Gastrocnemius medialis (tissue), 4 donors: ENCODE data around the gene IGSF21. TPM values are rescaled to one million over a fixed set of nuclear protein-coding genes. Genes with fewer than 3 reads are reported as not detected.

ENCODE experiments used
- ATAC-seq, 2 donors: fragments of 150-250 bp; one replicate each; pipeline ENCODE4 v1.9.1; 2016
- DNase-seq, 2 donors: peaks; one replicate each; pipeline ENCODE4 v3.0.0-alpha.2; 2019
- H3K27ac ChIP-seq, 4 donors: fragments of 200-600 bp; sonication (generic); 1 replicate in 1 of 4; 2 replicates in 3 of 4; pipeline ENCODE4 v1.5.1; 2016 to 2018; ENCODE audit warnings: mild to moderate bottlenecking in 2 of 4, moderate library complexity in 1 of 4
- H3K27me3 ChIP-seq, 3 donors: fragments of 200-600 bp; sonication (generic) in 2 of 3; 1 replicate in 1 of 3; 2 replicates in 2 of 3; pipeline versions ENCODE4 v1.5.1 to v1.6.0; 2016 to 2019; ENCODE audit warnings: mild to moderate bottlenecking in 1 of 3, moderate library complexity in 1 of 3
- H3K36me3 ChIP-seq, 2 donors: fragments of 200-600 bp; sonication (generic) in 1 of 2; one replicate each; pipeline ENCODE4 v1.5.1; 2017 to 2018
- H3K4me1 ChIP-seq, 2 donors: fragments of 200-600 bp; sonication (generic) in 1 of 2; one replicate each; pipeline ENCODE4 v1.5.1; 2016 to 2017; ENCODE audit warnings: mild to moderate bottlenecking in 2 of 2
- H3K4me3 ChIP-seq, 4 donors: fragments of 200-600 bp; sonication (generic) in 3 of 4; 1 replicate in 1 of 4; 2 replicates in 3 of 4; pipeline ENCODE4 v1.5.1; 2016 to 2019; ENCODE audit warnings: mild to moderate bottlenecking in 2 of 4
- H3K9me3 ChIP-seq, 3 donors: fragments of 200-600 bp; sonication (generic) in 2 of 3; 1 replicate in 1 of 3; 2 replicates in 2 of 3; pipeline ENCODE4 v1.5.1; 2016 to 2019
- CTCF ChIP-seq, 5 experiments: fragments of 450-650 bp in 3 of 5; fragments of 200-600 bp in 2 of 5; sonication (generic) in 2 of 5; IDR thresholded peaks in 4 of 5; conservative IDR thresholded peaks in 1 of 5; 1 replicate in 4 of 5; 2 replicates in 1 of 5; pipeline ENCODE4 v1.5.1; 2016 to 2019; ENCODE audit warnings: antibody characterized with exemption in 5 of 5, mild to moderate bottlenecking in 3 of 5, moderate library complexity in 3 of 5
- POLR2A ChIP-seq, 2 donors: fragments of 450-650 bp; IDR thresholded peaks; one replicate each; pipeline ENCODE4 v1.6.1; 2017; ENCODE audit warnings: antibody characterized with exemption in 2 of 2, mild to moderate bottlenecking in 2 of 2, moderate library complexity in 2 of 2
- in situ Hi-C, 4 donors: fragments of 200-750 bp; cut with MboI; loops; one replicate each; pipeline versions ENCODE4 v1.15.0 to v1.8.0; 2017; ENCODE audit warnings: low sequenced_read_pairs in 4 of 4
- intact Hi-C: fragments of 100-400 bp; cut with DNase I; formaldehyde crosslinking; loops from one replicate; pipeline ENCODE4 v1.15.1; 2023; ENCODE audit warnings: low total_unique reads
- total RNA-seq, 4 donors: library from RNA; depleted of rRNA; stranded (reverse); fragments of >200 nt; gene quantifications; one replicate each; pipeline versions ENCODE4 v1.1.0 to v1.2.3, GENCODE V29; 2016

Gene IGSF21
- total RNA-seq, 4 donors from 2014 or later, result 0.32 to 0.66 (median 0.53) TPM

GRCh38 chr1:18347559-18347958 is 240.0 kb downstream of the IGSF21 start:
- TF ChIP-seq POLR2A (IDR thresholded peaks at IDR 0.05) (no peak), CTCF (IDR thresholded peaks at IDR 0.05 in 4 of 5, conservative IDR thresholded peaks at IDR 0.05 in 1 of 5) (no peak)
- Histone ChIP-seq H3K4me1 (no peaks in the 10 kb centered on the region), H3K36me3 (no peaks in the 10 kb centered on the region), H3K9me3 (no peaks in the 10 kb centered on the region), H3K27ac (no peak overlapping the region), H3K27me3 (peaks cover 0 to 18% (median 5%) of the 10 kb centered on the region in 3 donors), H3K4me3 (no peak overlapping the region)
- intact Hi-C loops (no loop called here), in situ Hi-C loops (no loop called here)
- ATAC-seq, result no peak
- no peak for DNase-seq

GRCh38 chr1:18348354-18348753 is 240.8 kb downstream of the IGSF21 start:
- no peak for TF ChIP-seq CTCF (IDR thresholded peaks at IDR 0.05 in 4 of 5, conservative IDR thresholded peaks at IDR 0.05 in 1 of 5)
- ATAC-seq (no peak), DNase-seq (no peak)
- intact Hi-C loops (no loop called here), in situ Hi-C loops (no loop called here)
- Histone ChIP-seq H3K9me3 (no peaks in the 10 kb centered on the region), H3K4me1 (no peaks in the 10 kb centered on the region), H3K4me3 (no peak overlapping the region), H3K27me3 (peaks cover 0 to 16% (median 8%) of the 10 kb centered on the region in 3 donors), H3K27ac (no peak overlapping the region), H3K36me3 (no peaks in the 10 kb centered on the region)

GRCh38 chr1:18350747-18351146 is 243.1 kb downstream of the IGSF21 start:
- DNase-seq (no peak), ATAC-seq (no peak)
- intact Hi-C loops (no loop called here), in situ Hi-C loops (no loop called here)
- Histone ChIP-seq H3K4me1 (no peaks in the 10 kb centered on the region), H3K27me3 (peaks cover 0 to 18% (median 6%) of the 10 kb centered on the region in 3 donors), H3K4me3 (no peak overlapping the region), H3K27ac (no peak overlapping the region), H3K36me3 (no peaks in the 10 kb centered on the region), H3K9me3 (no peaks in the 10 kb centered on the region)
- no peak for TF ChIP-seq POLR2A (IDR thresholded peaks at IDR 0.05)
- no peak for TF ChIP-seq CTCF (IDR thresholded peaks at IDR 0.05 in 4 of 5, conservative IDR thresholded peaks at IDR 0.05 in 1 of 5)

DNA sequence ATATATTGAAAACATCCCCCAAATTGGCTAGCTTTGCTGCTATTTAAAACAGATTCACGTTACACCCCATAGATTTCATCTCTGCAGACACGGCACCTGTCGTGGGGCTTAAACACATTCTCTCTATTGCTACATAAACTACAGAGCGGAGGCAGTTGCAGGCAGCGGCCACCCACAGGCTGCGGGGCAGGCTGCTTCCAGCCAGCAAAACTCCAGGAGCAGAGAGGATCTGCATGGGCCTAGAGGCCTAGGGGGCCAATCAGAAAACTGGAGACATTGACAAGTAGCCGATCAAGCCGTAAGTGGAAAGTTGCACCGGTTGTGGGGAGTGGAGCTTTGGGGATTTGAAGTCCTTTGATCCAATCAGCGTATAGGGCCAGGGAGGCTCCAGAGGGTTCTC is 244.1 kb downstream of the IGSF21 start:
- no peak for TF ChIP-seq POLR2A (IDR thresholded peaks at IDR 0.05)
- no peak for TF ChIP-seq CTCF (IDR thresholded peaks at IDR 0.05 in 4 of 5, conservative IDR thresholded peaks at IDR 0.05 in 1 of 5)
- H3K4me3 ChIP-seq, result no peak overlapping the region
- no peaks in the 10 kb centered on the region for H3K9me3 ChIP-seq
- H3K27ac ChIP-seq, result no peak overlapping the region
- H3K4me1 ChIP-seq, result no peaks in the 10 kb centered on the region
- peaks cover 0 to 12% (median 6%) of the 10 kb centered on the region in 3 donors for H3K27me3 ChIP-seq
- intact Hi-C loops, result no loop called here
- DNase-seq (no peak), ATAC-seq (no peak)
- H3K36me3 ChIP-seq, result no peaks in the 10 kb centered on the region
- in situ Hi-C loops, result no loop called here

GRCh38 chr1:18352636-18353265 is 245.2 kb downstream of the IGSF21 start:
- H3K27me3 ChIP-seq, result peaks cover 0 to 12% (median 6%) of the 10 kb centered on the region in 3 donors
- in situ Hi-C loops (no loop called here), intact Hi-C loops (no loop called here)
- ATAC-seq (no peak), DNase-seq (no peak)
- H3K36me3 ChIP-seq, result no peaks in the 10 kb centered on the region
- no peaks in the 10 kb centered on the region for H3K9me3 ChIP-seq
- H3K4me3 ChIP-seq, result no peak overlapping the region
- H3K4me1 ChIP-seq, result no peaks in the 10 kb centered on the region
- TF ChIP-seq POLR2A (IDR thresholded peaks at IDR 0.05) (no peak), CTCF (IDR thresholded peaks at IDR 0.05 in 4 of 5, conservative IDR thresholded peaks at IDR 0.05 in 1 of 5) (no peak)
- no peak overlapping the region for H3K27ac ChIP-seq
